Stimulated activated CD8-positive, alpha-beta memory T cell treated with anti-CD3 and anti-CD28 coated beads, Interleukin-12 subunit alpha, Interleukin-12 subunit beta, amount 100 ng/mL, for 4 hours (primary cell): ENCODE results near the gene FAM209A.
"Not testable (repeated sequence)": the region's sequence is repeated elsewhere in the genome, so short reads cannot be mapped to it uniquely, and the experiment has no call there.

Experiments used
- DNase-seq: peaks from one replicate; pipeline ENCODE4 v3.0.0-alpha.2; 2020; ENCODE audit warnings: low read depth

Gene FAM209A, protein sequence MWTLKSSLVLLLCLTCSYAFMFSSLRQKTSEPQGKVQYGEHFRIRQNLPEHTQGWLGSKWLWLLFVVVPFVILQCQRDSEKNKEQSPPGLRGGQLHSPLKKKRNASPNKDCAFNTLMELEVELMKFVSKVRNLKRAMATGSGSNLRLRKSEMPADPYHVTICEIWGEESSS

DNA sequence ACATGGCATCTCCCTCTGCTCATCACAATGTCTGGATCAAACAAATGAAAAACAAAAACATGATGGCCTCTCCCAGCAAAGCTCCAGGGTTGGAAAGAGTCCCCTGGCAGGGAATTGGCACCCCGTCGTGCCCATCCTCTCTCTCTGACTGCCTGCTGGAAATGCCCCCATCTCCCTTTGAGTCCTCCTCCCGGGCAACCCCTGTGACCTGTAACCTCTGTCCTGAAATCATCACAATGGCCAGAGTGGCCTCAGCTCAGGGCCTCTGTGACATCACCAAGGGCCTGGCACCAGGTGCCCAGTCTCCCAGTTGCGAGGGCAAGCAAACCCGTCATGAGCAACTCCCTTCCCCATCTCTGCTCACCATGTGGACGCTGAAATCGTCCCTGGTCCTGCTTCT is at the start of gene FAM209A:
TSS of gene FAM209A (plus strand) at position 301 of the 400 bp plus-strand sequence. CDS start at position 366, 65 bp downstream.
- DNase-seq: not testable (repeated sequence)

DNA sequence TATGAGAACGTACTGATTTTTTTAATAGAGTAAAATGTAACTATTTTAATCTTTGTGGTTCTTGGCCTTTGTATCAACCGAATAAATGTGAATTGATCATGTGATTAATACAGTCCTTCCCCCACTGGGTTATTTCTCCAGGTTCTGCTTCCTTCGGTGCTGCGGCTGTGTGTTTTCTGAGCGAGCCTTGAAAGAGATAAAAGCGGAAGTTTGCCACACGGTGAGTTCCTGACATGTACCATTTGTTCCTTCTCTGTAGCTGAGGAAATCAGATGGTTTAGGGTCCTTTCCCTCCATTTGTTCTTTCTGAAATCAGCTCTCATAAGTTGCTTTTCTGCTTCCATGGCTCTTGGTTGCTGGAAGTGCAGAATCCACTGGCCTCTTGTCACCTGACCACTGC is 40.6 kb upstream of the FAM209A start:
- DNase-seq: no peak

DNA sequence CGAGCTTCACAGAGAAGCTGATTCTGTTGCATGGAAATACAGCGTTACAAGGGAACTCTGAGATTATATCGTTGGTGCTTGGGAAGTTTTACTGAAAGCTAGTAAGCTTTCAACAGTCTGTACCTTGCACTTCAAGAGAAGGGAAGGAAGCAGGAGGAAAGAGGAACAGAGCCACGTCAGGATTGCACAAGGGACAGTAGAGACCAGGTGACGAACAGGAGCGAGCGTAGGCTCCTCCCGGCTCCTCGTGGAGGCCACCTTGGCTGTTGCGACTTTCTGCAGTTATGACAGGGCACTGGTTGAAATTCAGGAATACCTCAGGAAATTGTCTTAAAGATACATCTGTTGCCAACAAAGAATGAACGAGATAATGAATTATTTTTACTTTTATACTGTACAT is 37.3 kb upstream of the FAM209A start:
- no peak for DNase-seq

DNA sequence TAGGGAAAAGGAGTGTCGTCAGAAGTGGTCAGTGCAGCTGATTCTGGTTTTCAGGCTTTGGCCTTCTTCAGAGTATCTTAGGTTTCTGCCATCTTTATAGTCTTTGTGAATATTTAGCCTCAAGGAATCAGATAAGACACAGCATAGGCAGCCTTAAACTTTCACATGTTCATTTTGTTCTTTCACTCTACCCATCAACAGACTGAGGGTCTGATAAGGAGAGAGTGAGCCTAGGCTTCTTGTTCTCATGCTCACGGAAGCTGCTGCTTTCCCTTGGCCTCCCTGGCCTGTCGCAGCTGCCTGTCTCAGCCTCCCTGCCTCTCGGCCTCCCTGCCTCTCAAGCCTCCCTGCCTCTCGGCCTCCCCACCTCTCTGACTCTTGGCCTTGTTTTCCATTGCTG is 36.0 kb upstream of the FAM209A start:
- no peak for DNase-seq

DNA sequence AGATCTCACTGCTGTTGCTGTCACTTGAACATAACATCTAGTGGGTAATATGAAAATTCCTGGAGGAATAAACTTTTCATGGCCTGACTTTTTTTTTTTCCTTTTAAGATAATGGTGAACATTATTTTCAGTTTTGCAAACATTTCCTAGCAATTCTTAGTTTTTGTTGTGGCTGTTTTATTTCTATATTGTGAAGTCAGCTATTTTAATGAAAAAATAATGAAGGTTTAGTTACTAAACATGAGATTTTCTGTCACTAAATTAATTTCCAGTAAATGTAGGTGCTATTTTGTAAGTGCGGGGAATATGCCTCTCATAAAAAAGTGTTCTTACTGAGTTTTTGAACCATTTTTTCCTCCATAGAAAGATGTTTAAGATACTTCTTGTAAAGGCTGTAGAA is 23.4 kb upstream of the FAM209A start:
- DNase-seq: no peak

DNA sequence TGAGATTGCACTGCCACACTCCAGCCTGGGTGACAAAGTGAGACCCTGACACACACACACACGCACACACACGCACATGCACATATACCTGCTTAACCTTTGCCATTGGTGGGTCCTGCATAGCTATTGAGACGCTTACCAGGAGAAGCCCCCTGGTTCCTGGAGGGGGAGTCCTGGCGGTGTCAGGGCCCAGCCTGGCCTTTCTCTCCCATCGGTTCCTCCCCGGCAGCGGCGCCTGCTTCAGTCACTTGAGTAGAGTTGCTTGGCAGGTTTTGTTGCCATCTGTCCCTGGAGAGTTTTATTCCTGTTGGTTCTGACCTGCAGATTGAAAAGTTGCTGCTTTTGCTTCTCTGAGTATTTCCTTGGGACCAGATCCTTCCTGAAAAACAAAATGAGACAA is 20.6 kb upstream of the FAM209A start:
- DNase-seq: no peak

DNA sequence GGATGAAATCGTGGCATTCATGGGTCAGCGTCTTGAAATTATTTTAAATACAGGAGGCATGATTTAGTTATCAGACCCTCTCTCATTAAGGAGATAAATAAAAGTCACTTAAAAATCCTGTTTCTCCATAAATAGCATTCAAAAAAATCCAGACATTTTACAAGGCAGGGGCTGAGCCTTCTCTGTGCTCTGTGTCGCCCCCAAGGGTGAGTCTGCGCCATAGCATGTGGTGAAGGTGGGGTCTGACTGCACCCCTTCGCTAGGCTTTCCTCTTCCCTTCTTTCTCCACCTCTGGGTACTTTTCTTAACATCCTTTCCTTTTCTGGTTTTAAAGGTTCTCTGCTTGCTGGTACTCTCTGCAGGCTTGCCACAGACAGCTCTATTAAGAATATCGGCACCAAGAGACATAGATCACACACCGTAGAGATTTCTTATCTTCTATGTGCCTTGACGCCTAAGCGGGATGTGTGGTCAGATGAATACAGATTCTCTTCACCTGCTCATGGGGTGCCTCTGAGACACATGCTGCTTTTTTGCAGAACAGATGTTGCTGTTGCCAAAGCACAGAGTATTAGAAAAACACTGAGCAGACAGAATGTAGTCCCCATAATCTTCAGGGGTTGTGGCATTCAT is 20.1 kb upstream of the FAM209A start:
- DNase-seq: no peak

DNA sequence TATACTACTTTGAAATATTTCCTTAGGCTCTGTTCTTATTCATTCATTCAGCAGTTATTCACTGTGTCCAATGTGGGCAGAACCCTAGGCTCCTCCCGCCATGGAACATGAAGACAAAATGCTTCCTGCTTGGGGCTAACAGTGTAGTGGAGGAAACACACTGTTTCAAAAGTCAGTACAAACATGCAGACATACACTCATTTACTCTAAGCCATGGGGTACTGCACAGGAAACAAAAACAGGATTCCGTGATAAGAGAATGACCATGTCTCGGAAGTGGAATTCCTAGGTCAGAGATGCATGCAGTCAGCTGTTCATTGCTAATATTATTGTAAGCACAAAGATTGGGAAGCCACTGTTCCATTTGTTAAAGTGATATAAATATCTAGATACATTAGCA is 18.4 kb upstream of the FAM209A start:
- DNase-seq: no peak

DNA sequence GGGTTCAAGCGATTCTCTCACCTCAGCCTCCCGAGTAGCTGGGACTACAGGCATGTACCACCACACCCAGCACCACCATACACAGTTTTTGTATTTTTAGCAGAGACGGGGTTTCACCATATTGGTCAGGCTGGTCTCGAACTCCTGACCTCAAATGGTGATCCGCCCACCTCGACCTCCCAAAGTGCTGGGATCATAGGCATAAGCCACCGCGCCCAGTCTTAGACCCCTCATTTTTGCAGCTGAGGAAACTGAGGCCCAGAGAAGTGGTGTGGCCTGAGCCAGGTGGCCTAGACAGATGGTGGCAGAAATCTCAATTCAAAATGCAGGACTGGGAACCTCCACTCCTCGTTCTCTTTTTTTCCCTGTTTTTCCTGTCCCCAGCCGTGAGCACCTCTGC is 12.6 kb upstream of the FAM209A start:
- DNase-seq: no peak

DNA sequence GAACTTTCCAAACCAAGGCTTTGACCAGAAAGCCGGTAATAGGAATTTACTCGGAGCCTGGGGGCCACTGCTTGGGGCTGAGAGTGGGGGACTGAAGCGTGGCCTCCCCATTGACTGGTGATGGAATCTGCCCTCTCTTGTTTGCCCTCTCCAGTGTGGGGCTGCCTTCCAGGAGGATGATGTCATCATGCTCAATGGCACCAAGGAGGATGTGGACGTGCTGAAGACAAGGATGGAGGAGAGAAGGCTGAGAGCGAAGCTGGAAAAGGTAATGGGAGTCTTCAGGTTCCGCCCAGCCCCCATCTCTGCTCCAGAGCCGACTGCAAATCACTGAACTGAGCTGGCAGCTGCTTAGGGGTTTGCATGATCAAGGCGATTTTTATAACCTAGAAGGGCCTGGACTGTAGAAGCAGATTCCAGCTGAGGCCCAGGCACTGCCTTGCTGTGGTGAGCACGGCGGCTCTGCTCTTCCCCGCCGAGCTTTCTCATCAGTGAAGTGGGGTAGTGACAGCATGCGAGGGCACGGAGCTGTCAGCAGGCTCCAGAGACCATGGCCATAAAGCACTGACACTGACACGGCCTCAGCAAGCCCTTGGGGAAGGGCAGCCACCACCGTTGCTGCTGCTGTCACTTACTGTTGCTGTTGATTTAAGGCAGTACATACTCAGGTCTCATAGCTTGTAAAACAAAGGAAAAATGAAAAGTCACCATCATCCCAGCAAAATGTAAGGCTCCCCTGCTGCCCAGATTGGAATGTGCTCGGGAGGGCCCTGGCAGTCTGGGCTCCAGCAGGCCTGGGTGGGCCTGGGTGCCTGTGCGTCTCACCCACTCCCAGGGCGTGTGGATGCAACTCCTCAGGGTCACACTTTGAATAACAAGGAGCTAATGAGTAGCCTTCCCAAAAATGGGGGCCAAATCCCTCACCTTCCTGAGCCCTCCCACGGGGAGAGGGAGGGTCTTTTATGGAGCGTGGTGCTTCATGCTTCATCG is 11.1 kb upstream of the FAM209A start:
- DNase-seq: no peak

DNA sequence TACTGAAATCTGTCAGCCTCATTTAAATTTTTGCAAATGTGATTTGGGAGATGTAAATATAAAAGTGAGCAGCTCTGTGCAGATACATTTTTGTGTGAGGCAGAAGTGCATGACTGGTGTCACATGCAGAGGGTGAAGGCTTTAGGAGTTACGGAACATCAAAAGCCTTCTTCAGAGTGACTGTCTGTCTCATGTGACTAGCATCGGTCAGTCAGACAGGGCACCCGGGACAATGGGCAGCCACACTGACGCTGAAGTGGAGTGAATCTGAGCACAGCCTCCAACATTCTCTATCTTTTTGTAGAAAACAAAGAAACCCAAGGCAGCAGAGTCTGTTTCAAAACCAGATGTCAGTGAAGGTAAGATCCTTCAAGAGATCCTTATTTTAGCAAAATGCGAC is 7.9 kb upstream of the FAM209A start:
- no peak for DNase-seq

DNA sequence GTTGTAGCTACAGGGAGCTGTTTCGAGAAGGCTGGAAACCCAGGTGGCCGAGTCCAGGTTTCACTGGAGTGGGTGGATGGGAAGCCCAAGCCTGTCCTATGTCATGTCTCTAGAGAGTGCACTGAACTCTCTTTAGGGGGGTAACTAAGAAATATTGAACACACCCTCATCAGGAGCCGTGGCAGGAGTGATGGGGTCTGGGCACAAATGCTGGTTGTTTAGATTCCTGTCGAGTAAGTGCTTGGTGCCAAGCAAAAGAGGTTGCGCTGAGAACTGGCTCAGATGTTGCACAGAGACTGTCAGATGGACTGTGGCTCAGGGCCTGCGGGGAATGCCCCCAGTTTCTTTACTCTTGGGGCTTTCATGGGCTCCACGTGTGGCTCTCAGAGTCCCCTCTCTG is 7.3 kb upstream of the FAM209A start:
- no peak for DNase-seq

DNA sequence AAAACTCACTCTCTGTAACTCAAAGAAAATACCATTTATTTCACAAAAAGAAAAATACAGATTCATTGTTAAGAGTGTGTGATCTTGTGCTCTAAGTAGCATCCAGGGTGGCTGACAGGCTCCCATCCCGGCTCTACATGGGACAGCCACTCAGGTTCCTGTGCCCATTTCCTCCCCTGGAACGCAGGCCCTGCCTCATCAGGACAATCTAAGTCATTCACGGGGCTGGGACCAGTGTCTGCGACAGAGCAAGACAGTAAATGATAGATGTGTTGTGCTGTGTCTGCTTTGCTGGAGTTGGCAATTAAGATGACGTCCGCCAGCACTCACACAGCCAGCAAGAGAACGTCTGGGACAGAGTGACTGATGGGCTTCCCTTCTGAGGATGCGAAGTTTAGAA is 6.9 kb upstream of the FAM209A start:
- no peak for DNase-seq

DNA sequence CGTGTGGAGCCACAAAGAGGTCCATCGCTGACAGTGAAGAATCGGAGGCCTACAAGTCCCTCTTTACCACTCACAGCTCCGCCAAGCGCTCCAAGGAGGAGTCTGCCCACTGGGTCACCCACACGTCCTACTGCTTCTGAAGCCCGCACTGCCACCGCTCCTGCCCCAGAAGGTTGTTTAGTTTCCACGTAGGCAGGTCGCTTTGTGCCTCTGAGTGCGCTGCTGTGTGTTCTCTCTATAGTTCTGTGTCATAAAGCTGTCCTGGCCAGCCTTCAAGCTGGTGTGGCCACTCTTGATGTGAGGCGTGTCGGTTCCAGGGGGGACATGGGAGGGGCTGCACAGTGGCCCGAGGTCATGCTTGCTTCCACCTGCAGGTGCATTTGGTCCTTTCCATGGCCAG is 6.4 kb upstream of the FAM209A start:
- no peak for DNase-seq

DNA sequence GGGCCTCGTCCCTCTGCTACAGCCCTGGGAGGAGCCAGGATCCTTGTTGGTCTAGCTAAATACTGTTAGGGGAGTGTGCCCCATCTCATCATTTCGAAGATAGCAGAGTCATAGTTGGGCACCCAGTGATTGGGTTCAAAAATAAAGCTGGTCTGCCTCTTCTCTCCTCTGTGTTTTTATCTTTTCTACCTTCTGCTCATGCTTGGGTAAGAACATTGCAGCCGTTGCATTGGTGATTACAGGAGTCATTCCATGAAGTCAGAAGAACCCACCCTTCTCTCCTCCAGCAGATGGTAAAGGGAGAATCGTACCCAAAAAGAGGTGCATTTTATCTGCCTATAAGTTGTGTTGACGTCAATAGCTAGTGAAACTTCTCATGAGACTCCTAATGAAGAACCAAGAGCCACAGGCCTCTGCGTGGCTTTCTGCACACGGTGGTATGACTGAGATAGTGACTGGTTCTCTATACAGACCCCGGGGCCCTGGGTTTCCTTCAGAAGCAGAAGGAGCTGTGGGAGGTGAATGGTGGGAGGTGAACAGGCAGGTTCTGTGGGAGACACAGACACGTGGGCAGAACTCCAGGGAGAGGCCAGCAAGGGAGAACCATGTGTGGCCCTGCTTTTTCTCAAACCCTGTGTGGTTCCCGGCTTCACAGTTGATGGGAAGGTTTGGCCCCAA is 5.7 kb upstream of the FAM209A start:
- no peak for DNase-seq

DNA sequence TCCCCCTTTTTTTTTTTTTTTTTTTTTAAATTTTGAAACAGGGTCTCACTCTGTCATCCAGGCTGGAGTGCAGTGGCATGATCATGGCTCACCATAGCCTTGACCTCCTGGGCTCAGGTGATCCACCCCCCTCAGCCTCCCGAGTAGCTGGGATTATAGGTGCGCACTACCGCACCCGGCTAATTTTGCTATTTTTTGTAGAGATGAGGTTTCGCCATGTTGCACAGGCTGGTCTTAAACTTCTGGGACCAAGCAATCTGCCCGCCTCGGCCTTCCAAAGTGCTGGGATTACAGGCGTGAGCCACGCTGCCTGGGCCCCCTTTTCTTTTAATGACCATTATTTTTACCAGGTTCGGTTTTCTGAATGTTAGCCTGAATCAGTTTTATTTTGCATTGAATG is 5.0 kb upstream of the FAM209A start:
- DNase-seq: no peak

DNA sequence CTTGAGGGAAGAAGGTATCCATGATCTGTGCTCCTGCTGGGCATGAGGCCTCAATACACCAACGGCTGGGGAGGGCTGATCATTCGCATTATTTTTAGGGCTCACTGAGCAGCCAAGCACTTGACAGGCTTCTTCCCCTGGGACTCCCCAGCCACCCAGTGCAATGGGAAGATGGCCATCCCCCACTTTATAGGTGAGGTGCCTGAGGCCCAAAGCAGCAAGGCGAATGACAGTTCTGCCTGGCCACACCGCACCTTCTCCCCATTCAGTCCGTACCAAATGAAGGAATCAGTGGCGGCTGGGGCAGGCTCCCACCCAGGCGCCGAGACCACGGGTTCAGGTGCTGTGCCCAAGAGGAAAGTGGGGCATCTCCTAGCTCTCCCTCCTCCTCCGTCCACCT is 4.4 kb upstream of the FAM209A start:
- DNase-seq: no peak

DNA sequence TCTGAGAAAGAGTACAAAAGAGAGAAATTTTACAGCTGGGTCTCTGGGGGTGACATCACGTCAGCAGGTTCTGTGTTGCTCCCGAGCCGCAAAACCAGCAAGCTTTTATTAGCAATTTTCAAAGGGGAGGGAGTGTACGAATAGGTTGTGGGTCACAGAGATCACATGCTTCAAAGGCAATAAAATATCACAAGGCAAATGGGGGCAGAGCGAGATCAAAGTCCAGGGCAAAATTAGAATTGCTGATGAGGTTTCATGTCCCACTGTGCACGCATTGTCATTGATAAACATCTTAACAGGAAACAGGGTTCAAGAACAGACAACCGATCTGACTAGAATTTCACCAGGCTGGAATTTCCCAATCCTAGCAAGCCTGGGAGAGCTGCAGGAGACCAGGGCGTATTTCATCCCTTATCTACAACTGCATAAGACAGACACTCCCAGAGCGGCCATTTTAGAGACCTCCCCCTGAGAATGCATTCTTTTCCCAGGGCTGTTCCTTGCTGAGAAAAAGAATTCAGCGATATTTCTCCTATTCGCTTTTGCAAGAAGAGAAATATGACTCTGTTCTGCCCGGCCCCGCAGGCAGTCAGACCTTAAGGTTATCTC is 3.7 kb upstream of the FAM209A start:
- DNase-seq: not testable (repeated sequence)

DNA sequence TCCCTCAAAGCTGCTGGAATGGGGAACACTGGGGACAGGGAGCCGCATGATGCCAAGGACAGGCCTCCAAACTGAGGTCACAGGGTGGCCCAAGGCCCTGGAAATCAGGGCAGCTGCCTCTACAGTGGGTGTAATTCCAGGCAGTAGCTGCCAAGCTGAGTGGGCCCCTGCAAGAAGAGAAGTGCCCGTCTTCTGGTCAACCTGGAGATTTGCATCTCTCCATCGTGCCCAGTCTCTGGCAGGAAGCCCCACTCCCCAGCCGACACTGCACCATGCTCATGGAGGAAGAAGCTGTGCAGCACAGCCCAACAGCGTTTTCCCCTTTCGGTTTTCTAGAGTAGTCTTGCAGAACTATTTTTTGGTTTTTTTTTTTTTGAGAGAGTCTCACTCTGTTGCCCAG is 2.2 kb upstream of the FAM209A start:
- no peak for DNase-seq

DNA sequence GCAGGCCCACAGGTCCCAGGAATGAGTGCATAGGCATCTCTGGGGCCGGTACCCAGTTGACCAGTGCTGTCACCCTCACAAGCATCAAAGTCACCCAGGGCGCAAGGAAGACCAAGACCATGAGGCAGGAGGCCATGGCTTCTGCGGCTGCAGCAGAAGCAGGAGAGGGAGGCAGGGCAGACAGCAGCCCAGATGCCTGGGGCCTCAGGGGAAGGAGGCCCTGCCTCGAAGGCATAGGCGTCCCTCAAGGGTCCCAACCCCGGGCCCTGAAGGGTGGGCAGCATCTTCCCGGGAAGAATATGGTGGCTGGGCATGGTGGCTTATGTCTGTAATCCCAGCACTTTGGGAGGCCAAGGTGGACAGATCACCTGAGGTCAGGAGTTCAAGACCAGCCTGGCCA is 3.0 kb downstream of the FAM209A start:
- no peak for DNase-seq

DNA sequence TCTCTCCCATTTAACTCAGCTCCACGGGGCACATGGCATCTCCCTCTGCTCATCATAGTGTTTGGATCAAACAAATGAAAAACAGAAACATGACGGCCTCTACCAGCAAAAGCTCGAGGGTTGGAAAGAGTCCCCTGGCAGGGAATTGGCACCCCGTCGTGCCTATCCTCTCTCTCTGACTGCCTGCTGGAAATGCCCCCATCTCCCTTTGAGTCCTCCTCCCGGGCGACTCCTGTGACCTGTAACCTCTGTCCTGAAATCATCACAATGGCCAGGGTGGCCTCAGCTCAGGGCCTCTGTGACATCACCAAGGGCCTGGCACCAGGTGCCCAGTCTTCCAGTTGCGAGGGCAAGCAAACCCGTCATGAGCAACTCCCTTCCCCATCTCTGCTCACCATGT is 8.4 kb downstream of the FAM209A start, which contains the start of gene FAM209B:
TSS of gene FAM209B (plus strand) at position 301 of the 400 bp plus-strand sequence. CDS start at position 397, 96 bp downstream.
- not testable (repeated sequence) for DNase-seq

DNA sequence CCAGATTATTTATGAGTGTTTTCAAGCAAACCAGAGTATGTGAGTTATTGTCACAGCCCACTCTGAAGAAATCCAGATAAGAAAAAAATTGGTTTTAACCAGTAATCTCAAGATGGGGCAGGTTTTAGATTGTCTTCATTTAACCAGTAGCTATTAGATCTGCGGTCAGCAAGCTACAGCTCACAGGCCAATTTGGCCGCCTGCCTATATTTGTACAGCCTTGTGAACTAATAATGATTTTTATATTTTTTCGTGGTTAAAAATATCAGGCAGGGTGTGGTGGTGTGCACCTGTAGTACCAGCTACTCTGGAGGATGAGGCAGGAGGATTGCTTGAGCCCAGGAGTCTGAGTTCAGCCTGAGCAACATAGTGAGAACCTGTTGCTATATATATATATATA is 13.5 kb downstream of the FAM209A start:
- DNase-seq: no peak
